Neuronal stem cell (in vitro differentiated cells): ENCODE data around the gene TCF15.

Source experiments
- DNase-seq: peaks from one replicate; pipeline ENCODE4 v3.0.0-alpha.2; 2013; ENCODE audit warnings: low spot score
- H2AFZ ChIP-seq: one replicate; pipeline ENCODE4 v1.6.1; 2013; ENCODE audit warnings: mild to moderate bottlenecking, low read length, inconsistent platforms
- H2AK5ac ChIP-seq: 2 replicates; pipeline ENCODE4 v1.6.1; 2013; ENCODE audit warnings: low read depth, mild to moderate bottlenecking, inconsistent platforms, low read length, moderate library complexity, mixed read lengths
- H2BK120ac ChIP-seq: 2 replicates; pipeline ENCODE4 v1.6.1; 2013; ENCODE audit warnings: low read depth, mild to moderate bottlenecking, inconsistent platforms, low read length, moderate library complexity, mixed read lengths
- H2BK12ac ChIP-seq: one replicate; pipeline ENCODE4 v1.6.1; 2013; ENCODE audit warnings: low read length, inconsistent platforms
- H2BK15ac ChIP-seq: 2 replicates; pipeline ENCODE4 v1.6.1; 2013; ENCODE audit warnings: mild to moderate bottlenecking, low read length, inconsistent platforms, mixed read lengths
- H2BK5ac ChIP-seq: one replicate; pipeline ENCODE4 v1.6.1; 2013; ENCODE audit warnings: inconsistent platforms, mild to moderate bottlenecking, low read length, moderate library complexity
- H3K14ac ChIP-seq: one replicate; pipeline ENCODE4 v1.6.1; 2013; ENCODE audit warnings: low read length, inconsistent platforms
- H3K18ac ChIP-seq: 2 replicates; pipeline ENCODE4 v1.6.1; 2013; ENCODE audit warnings: low read length, inconsistent platforms
- H3K23ac ChIP-seq: 2 replicates; pipeline ENCODE4 v1.6.1; 2013; ENCODE audit warnings: low read depth, mild to moderate bottlenecking, mixed read lengths, low read length, inconsistent platforms; ENCODE audit not compliant: poor library complexity
- H3K27ac ChIP-seq: replicated peaks from 3 replicates; pipeline ENCODE4 v1.5.1; 2013; ENCODE audit warnings: low read length, inconsistent platforms
- H3K27me3 ChIP-seq, 3 experiments: 2 replicates each; pipeline ENCODE4 v1.6.1; 2013; ENCODE audit warnings: low read length in 3 of 3, mild to moderate bottlenecking in 2 of 3, inconsistent platforms in 1 of 3, low read depth in 1 of 3, mixed read lengths in 1 of 3, moderate library complexity in 1 of 3; ENCODE audit not compliant: control insufficient read depth in 3 of 3, insufficient read depth in 3 of 3
- H3K36me3 ChIP-seq, 2 donors: replicated peaks in 1 of 2; 2 replicates each; pipeline ENCODE4 v1.6.1; 2013; ENCODE audit warnings: low read length in 2 of 2; ENCODE audit not compliant: control insufficient read depth in 2 of 2, insufficient read depth in 2 of 2
- H3K4ac ChIP-seq: 2 replicates; pipeline ENCODE4 v1.6.1; 2013; ENCODE audit warnings: inconsistent platforms, mild to moderate bottlenecking, low read length, moderate library complexity
- H3K4me1 ChIP-seq, 2 donors: 1 replicate in 1 of 2; 2 replicates in 1 of 2; pipeline ENCODE4 v1.6.1; 2013; ENCODE audit warnings: low read length in 2 of 2, low read depth in 1 of 2; ENCODE audit not compliant: control insufficient read depth in 2 of 2, insufficient read depth in 1 of 2
- H3K4me2 ChIP-seq: one replicate; pipeline ENCODE4 v1.6.1; 2013; ENCODE audit warnings: mild to moderate bottlenecking, low read length, inconsistent platforms; ENCODE audit not compliant: insufficient read depth, poor library complexity, severe bottlenecking
- H3K4me3 ChIP-seq, 2 donors: 2 replicates each; pipeline ENCODE4 v1.5.1; 2013; ENCODE audit warnings: low read length in 2 of 2, mild to moderate bottlenecking in 2 of 2, inconsistent platforms in 1 of 2, moderate library complexity in 1 of 2
- H3K79me1 ChIP-seq: one replicate; pipeline ENCODE4 v1.6.1; 2013; ENCODE audit warnings: low read depth, mild to moderate bottlenecking, inconsistent platforms, low read length, moderate library complexity
- H3K9ac ChIP-seq: one replicate; pipeline ENCODE4 v1.6.1; 2013; ENCODE audit warnings: mild to moderate bottlenecking, low read depth, low read length, inconsistent platforms; ENCODE audit not compliant: poor library complexity
- H3K9me3 ChIP-seq, 2 donors: replicated peaks in 1 of 2; 2 replicates each; pipeline versions ENCODE3 to v1.6.1; 2013; ENCODE audit warnings: low read length in 2 of 2, mild to moderate bottlenecking in 2 of 2, inconsistent platforms in 1 of 2, low read depth in 1 of 2, mixed read lengths in 1 of 2, moderate library complexity in 1 of 2; ENCODE audit not compliant: control insufficient read depth in 2 of 2, insufficient read depth in 1 of 2
- H4K8ac ChIP-seq: one replicate; pipeline ENCODE4 v1.6.1; 2013; ENCODE audit warnings: low read depth, mild to moderate bottlenecking, inconsistent platforms, low read length, moderate library complexity
- H4K91ac ChIP-seq: one replicate; pipeline ENCODE4 v1.6.1; 2013; ENCODE audit warnings: low read length, low read depth, mild to moderate bottlenecking, inconsistent platforms; ENCODE audit not compliant: poor library complexity
- WGBS, 2 donors: extraction: QIAGEN DNeasy Blood & Tissue Kit; methylation state at CpG; one replicate each; pipeline ENCODE4 v1.1.7; 2013; ENCODE audit warnings: missing lambda C conversion rate in 2 of 2, mixed read lengths in 1 of 2; ENCODE audit not compliant: insufficient read length in 2 of 2, insufficient replicate concordance in 1 of 2; ENCODE audit errors: extremely low coverage in 2 of 2; 5-methylcytosine and 5-hydroxymethylcytosine counted together

Gene TCF15

GRCh38 chr20:650281-650680, 40.2 kb upstream of the TCF15 start:
- Histone ChIP-seq H3K9me3 (peaks cover 0 to 2% of the 10 kb centered on the region in 2 donors), H2BK12ac (no peak overlapping the region), H3K4me3 (no peak overlapping the region), H3K79me1 (no peaks in the 10 kb centered on the region), H2BK15ac (no peak overlapping the region), H3K23ac (no peak overlapping the region), H3K4ac (no peak overlapping the region), H3K9ac (peak overlapping the region; percentile 53), H3K27me3 (peaks cover 3 to 15% (median 7%) of the 10 kb centered on the region in 3 experiments), H3K27ac (no peak overlapping the region), H4K8ac (no peak overlapping the region), H3K14ac (no peak overlapping the region), H3K4me2 (no peak overlapping the region), H2AFZ (no peak overlapping the region), H3K18ac (no peak overlapping the region), H2BK5ac (no peak overlapping the region), H2BK120ac (no peak overlapping the region), H2AK5ac (no peak overlapping the region), H3K36me3 (peaks cover 9 to 34% of the 10 kb centered on the region in 2 donors), H4K91ac (no peak overlapping the region), H3K4me1 (peaks cover 7 to 14% of the 10 kb centered on the region in 2 donors)
- DNase-seq, result no peak
- no CpG with 5 or more reads among the region's 5 CpGs for WGBS, 2 donors

GRCh38 chr20:647479-648019, 37.4 kb upstream of the TCF15 start:
- Histone ChIP-seq H3K27ac (no peak overlapping the region), H3K27me3 (no peaks in the 10 kb centered on the region), H2BK12ac (no peak overlapping the region), H3K23ac (no peak overlapping the region), H2AFZ (no peak overlapping the region), H3K79me1 (no peaks in the 10 kb centered on the region), H4K8ac (no peak overlapping the region), H2BK15ac (no peak overlapping the region), H3K14ac (no peak overlapping the region), H3K4me3 (no peak overlapping the region), H4K91ac (no peak overlapping the region), H3K4ac (no peak overlapping the region), H2BK5ac (no peak overlapping the region), H3K9ac (no peak overlapping the region), H2BK120ac (no peak overlapping the region), H3K9me3 (peaks cover 0 to 2% of the 10 kb centered on the region in 2 donors), H3K36me3 (peaks cover 9 to 34% of the 10 kb centered on the region in 2 donors), H3K18ac (no peak overlapping the region), H3K4me2 (no peak overlapping the region), H3K4me1 (peaks cover 2 to 7% of the 10 kb centered on the region in 2 donors), H2AK5ac (no peak overlapping the region)
- no peak for DNase-seq
- no CpG with 5 or more reads among the region's 2 CpGs for WGBS, 2 donors

GRCh38 chr20:646868-647233, 36.7 kb upstream of the TCF15 start:
- Histone ChIP-seq H2BK12ac (no peak overlapping the region), H4K8ac (no peak overlapping the region), H2BK120ac (no peak overlapping the region), H2AFZ (no peak overlapping the region), H3K79me1 (no peaks in the 10 kb centered on the region), H3K27me3 (no peaks in the 10 kb centered on the region), H2BK15ac (no peak overlapping the region), H3K4ac (no peak overlapping the region), H3K9ac (no peak overlapping the region), H3K4me1 (no peaks in the 10 kb centered on the region), H3K23ac (no peak overlapping the region), H3K36me3 (peaks cover 9 to 34% of the 10 kb centered on the region in 2 donors), H2AK5ac (no peak overlapping the region), H3K18ac (no peak overlapping the region), H3K9me3 (peaks cover 0 to 2% of the 10 kb centered on the region in 2 donors), H3K4me3 (no peak overlapping the region), H3K4me2 (no peak overlapping the region), H2BK5ac (no peak overlapping the region), H3K14ac (no peak overlapping the region), H3K27ac (no peak overlapping the region), H4K91ac (no peak overlapping the region)
- no CpG with 5 or more reads among the region's 2 CpGs for WGBS, 2 donors
- DNase-seq, result no peak

DNA sequence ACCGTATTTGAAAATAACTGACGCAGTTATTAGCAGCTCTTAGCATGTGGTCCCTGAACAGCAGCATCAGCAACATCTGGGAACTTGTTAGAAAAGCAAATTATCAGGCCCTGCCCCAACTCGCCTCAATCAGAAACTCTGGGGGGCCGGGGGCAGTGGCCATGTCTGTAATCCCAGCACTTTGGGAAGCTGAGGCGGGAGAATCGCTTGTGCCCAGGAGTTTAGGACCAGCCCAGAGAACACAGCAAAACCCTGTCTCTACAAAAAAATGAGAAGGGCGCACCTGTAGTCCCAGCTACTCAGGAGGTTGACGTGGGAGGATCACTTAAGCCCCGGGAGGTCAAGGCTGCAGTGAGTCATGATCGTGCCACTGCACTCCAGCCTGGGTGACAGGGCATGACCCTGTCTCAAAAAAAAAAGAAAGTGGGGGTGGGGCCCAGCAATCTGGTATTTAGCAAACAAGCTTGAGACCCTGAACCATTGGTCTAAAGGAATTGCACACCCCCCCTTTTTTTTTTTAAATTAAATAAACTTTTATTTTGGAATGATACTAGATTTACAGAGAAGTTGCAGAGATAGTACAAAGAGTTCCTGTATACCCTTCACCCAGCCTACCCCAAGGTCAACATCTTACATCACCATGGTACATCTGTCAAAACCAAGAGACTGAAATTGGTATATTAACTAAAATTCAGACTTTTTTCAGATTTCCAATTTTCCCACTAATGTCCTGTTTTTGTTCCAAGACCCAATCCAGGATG, 36.2 kb upstream of the TCF15 start:
- Histone ChIP-seq H3K4me3 (no peak overlapping the region), H3K23ac (no peak overlapping the region), H3K18ac (no peak overlapping the region), H3K14ac (no peak overlapping the region), H3K4me1 (no peaks in the 10 kb centered on the region), H2BK12ac (no peak overlapping the region), H3K9me3 (peaks cover 0 to 2% of the 10 kb centered on the region in 2 donors), H2BK120ac (no peak overlapping the region), H4K91ac (no peak overlapping the region), H3K79me1 (no peaks in the 10 kb centered on the region), H2AFZ (no peak overlapping the region), H3K36me3 (peaks cover 9 to 34% of the 10 kb centered on the region in 2 donors), H2AK5ac (no peak overlapping the region), H3K9ac (no peak overlapping the region), H2BK5ac (no peak overlapping the region), H3K4me2 (no peak overlapping the region), H3K27me3 (no peaks in the 10 kb centered on the region), H3K4ac (no peak overlapping the region), H4K8ac (no peak overlapping the region), H3K27ac (no peak overlapping the region), H2BK15ac (no peak overlapping the region)
- DNase-seq, result no peak
- no CpG with 5 or more reads among the region's 10 CpGs for WGBS, 2 donors
